ENCODE measurements around the gene CYFIP1. TPM values are rescaled to one million over a fixed set of nuclear protein-coding genes. Genes with fewer than 3 reads are reported as not detected.

The CYFIP1 gene
- total RNA-seq, 1 donor from 2014 or later: 53.9 TPM

DNA sequence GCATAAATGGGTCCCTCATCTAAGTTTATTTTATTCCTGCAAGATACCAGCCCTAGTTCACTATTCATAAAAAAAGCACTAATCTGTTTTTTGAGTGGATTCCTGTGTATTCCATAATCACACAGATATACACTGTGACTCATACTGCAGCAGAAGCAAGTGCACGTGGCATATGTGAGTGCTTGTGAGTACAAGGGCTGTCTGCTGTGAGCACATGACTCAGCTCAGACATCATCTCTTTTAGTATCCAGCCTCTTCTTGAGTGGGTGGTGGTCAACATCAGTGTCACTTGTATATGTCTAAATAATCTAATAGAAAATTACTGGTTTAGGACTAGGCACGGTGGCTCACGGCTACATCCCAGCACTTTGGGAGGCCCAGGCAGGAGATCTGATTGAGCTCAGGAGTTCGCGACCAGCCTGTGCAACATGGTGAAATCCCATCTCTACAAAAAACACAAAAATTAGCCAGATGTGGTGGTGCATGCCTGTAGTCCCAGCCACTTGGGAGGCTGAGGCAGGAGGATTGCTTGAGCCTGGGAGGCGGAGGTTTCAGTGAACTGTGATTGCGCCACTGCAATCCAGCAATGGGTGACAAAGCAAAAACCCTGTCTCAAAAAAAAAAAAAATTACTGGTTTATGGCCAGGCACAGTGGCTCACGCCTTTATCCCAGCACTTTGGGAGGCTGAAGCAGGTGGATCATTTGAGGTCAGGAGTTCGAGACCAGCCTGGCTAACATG lies 91.9 kb downstream of the CYFIP1 start:
- DNase-seq: peak; percentile 80

GRCh38 chr15:22887157-22887951 lies 92.8 kb downstream of the CYFIP1 start:
- DNase-seq: peak; percentile 57

GRCh38 chr15:22885120-22885519 lies 95.0 kb downstream of the CYFIP1 start:
- DNase-seq: no peak

GRCh38 chr15:22884344-22884743 lies 95.8 kb downstream of the CYFIP1 start:
- DNase-seq: peak; percentile 14

DNA sequence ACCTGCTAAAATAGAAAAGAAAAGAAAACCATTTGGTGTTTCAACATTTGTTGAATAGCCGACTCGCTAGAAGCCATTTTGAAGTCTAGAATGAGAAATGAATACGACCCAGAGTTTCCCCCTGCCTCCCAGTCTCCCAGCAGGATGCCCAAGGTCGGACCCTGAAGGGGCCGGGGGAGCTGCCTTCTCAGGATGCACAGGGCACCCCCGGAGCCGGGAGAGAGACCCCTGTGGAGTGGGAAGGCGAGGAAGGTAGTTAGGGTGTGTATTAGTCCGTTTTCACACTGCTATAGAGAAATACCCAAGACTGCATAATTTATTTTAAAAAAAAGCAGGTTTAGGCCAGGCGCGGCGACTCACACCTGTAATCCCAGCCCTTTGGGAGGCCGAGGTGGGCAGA lies 97.0 kb downstream of the CYFIP1 start:
- DNase-seq: no peak

DNA sequence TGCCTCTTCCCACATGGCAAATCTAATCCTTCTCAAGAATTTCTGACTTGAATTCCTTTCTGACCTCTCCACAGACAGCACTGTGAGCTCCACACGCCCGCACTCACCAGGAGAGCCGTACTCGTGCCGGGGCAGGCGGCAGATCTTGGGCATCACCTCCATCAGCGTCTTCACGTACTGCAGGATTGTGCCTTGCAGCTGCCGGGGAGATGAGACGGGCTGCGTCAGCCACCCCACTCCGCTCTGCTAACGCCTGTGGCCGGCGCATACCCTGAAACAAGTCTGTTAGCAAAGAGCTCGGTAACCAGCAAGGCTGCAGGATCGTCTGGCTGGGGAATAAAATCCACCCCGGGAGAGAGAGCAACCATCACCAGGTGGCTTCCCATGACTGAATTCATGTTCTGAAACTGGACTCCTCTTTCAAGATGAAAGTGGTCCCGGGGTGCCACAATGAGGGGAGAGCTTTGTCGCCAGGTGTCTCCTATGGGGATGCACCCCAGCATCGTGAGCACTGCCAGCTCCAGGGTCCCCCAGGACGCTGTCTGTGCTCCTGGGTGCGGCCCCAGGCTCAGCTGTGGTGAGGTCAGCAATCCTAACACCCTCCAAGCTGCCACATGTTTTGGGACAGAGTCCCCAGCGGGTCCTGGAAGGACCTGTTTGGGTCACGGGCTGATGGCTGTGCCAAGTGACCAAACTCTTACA lies 98.3 kb downstream of the CYFIP1 start:
- no peak for DNase-seq

- no peak for DNase-seq
Measured at GRCh38 chr15:22880981-22881738, 99.0 kb downstream of the CYFIP1 start.

GRCh38 chr15:22880068-22880980 lies 99.8 kb downstream of the CYFIP1 start:
- no peak for DNase-seq

- DNase-seq: no peak
Measured at GRCh38 chr15:22878103-22878502, 102.1 kb downstream of the CYFIP1 start.

GRCh38 chr15:22877607-22878006 lies 102.6 kb downstream of the CYFIP1 start:
- no peak for DNase-seq

DNA sequence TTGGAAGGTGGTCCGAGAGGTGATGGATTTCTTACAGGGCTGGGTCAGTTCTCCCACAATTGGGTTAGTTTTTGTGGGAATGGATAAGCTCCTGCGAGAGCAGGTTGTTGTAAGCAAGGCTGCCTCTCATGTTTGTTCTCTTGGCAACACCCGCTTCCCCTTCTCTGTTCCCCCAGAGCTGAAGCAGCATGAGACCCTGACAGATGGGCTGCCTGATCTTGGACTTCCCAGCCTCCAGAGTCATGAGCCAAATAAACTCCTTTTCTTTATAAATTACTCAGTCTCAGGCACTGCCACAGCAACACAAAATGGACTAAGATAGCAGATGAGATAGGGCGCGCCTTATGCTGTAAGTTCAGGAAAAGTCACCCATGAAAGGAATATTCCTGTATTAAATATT lies 103.1 kb downstream of the CYFIP1 start:
- no peak for DNase-seq

DNA sequence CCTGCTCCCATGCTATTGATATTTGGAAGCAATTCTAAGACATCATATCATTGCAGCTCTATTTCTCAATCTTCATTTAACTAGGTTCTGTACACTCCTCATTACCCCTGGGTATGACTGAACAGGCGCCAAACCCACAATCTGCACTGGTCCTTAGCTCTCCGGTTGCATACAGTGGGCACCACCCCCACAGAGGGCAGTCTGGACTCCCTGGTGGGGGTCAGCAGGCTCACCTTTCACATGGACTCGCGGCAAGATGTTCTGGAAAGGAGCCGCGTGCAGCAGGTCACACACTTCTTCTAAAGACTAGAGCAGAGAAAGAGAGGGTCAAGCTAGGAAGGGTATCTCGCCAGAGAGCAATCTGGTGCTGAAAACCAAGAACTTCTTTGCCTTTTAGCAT lies 105.2 kb downstream of the CYFIP1 start:
- DNase-seq: no peak

- DNase-seq: no peak
Measured at GRCh38 chr15:22874256-22874655, 105.9 kb downstream of the CYFIP1 start.

DNA sequence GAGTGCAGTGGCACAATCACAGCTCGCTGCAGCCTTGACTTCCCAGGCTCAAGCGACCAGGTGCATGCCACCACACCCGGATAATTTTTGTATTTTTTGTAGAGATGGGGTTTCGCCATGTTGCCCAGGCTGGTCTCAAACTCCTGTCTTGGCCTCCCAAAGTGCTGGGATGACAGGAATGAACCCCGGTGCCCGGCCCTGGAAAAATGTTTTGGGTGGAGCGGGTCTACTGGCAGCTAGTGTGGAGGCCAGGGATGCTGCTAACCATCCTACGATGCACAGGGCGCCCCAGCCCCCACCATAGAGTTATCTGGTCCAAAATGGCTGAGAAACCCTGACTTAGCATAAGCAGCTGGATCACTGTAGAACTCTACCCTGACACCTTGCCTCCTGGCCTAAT lies 106.3 kb downstream of the CYFIP1 start:
- no peak for DNase-seq

GRCh38 chr15:22872936-22873701 lies 107.0 kb downstream of the CYFIP1 start:
- DNase-seq: no peak

DNA sequence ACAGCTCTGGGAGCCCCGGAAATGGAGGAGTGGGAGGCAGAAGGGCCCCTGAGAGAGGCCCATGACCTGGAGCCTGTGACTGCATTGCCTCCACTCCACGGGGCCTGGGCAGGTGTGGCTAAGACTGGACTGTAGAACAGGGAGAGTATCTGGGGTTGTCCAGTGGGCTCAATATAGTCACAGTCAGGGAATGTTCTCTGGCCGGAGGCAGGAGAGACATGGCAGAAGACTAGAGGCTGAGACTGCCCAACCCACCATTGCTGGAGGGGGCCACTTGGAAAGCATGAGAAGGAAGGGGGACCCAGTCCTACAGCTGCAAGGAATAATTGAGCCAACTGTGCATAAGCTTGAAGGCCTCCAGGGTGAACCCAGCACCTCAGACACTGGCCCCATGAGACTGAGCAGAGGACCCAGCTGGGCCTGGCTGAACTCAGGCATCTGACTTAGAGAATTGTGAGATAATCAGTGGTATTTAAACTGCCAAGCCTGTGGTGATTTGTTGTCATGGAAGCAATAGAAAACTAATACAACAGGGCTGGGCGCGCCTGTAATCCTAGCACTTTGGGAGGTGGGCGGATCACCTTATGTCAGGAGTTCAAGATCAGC lies 108.6 kb downstream of the CYFIP1 start:
- DNase-seq: no peak

- no peak for DNase-seq
Measured at GRCh38 chr15:22870865-22871264, 109.3 kb downstream of the CYFIP1 start.

- DNase-seq: no peak
Measured at GRCh38 chr15:22869856-22870255, 110.3 kb downstream of the CYFIP1 start.

- no peak for DNase-seq
Measured at GRCh38 chr15:22868928-22869327, 111.2 kb downstream of the CYFIP1 start.

- DNase-seq: no peak
Measured at GRCh38 chr15:22868495-22868894, 111.7 kb downstream of the CYFIP1 start.
